ENCODE data around the gene ENAH.
A peak's percentile ranks its signal among the peaks of the same experiment; 100 is the strongest.
"Not testable (repeated sequence)": the region's sequence is repeated elsewhere in the genome, so short reads cannot be mapped to it uniquely, and the experiment has no call there.

ENAH gene

GRCh38 chr1:225652729-225653462 lies at the start of gene ENAH:
TSS of gene ENAH (minus strand) at chr1:225653123. CDS start at chr1:225652690, 433 bp downstream.
- peak within 1 kb of the TSS; percentile 83 to 99 (median 96) for H3K27ac Mint-ChIP-seq
- H3K27me3 Mint-ChIP-seq (ENCODE audit: low read depth): no peaks in the 10 kb centered on the region
- no peak for TF ChIP-seq CTCF (IDR thresholded peaks at IDR 0.05; ENCODE audit: unreplicated experiment in 3 of 3)
- peak within 1 kb of the TSS; percentile 94 to 99 (median 96) for H3K4me3 Mint-ChIP-seq
- H3K36me3 Mint-ChIP-seq (ENCODE audit: low read depth): peaks cover 6% of the 10 kb centered on the region
- no peaks in the 10 kb centered on the region for H3K9me3 Mint-ChIP-seq
- H3K4me1 Mint-ChIP-seq: peaks cover 57% of the 10 kb centered on the region

GRCh38 chr1:225700889-225701465 lies 48.1 kb upstream of the ENAH start:
- H3K9me3 Mint-ChIP-seq: no peaks in the 10 kb centered on the region
- H3K27me3 Mint-ChIP-seq (ENCODE audit: low read depth): no peaks in the 10 kb centered on the region
- H3K27ac Mint-ChIP-seq: peak overlapping the region; percentile 39 to 72 (median 62)
- H3K4me1 Mint-ChIP-seq: peaks cover 42% of the 10 kb centered on the region
- peak overlapping the region in 2 of 3 experiments; percentile 31 to 83 for H3K4me3 Mint-ChIP-seq
- H3K36me3 Mint-ChIP-seq (ENCODE audit: low read depth): no peaks in the 10 kb centered on the region
- no peak for TF ChIP-seq CTCF (IDR thresholded peaks at IDR 0.05; ENCODE audit: unreplicated experiment in 3 of 3)

- Mint-ChIP-seq H3K4me3 (peak overlapping the region in 2 of 3 experiments; percentile 26 to 28), H3K27ac (peak overlapping the region; percentile 62 to 72 (median 70)), H3K36me3 (ENCODE audit: low read depth) (no peaks in the 10 kb centered on the region), H3K9me3 (peaks cover 3% of the 10 kb centered on the region), H3K4me1 (peaks cover 48% of the 10 kb centered on the region), H3K27me3 (ENCODE audit: low read depth) (no peaks in the 10 kb centered on the region)
- TF ChIP-seq CTCF (IDR thresholded peaks at IDR 0.05; ENCODE audit: unreplicated experiment in 3 of 3): no peak
These were observed 47.4 kb upstream of the ENAH start for GRCh38 chr1:225700164-225700821.

- TF ChIP-seq CTCF (IDR thresholded peaks at IDR 0.05; ENCODE audit: unreplicated experiment in 3 of 3): no peak
- H3K9me3 Mint-ChIP-seq: peaks cover 5% of the 10 kb centered on the region
- peak overlapping the region in 1 of 3 experiments; percentile 28 for H3K4me3 Mint-ChIP-seq
- no peaks in the 10 kb centered on the region for H3K36me3 Mint-ChIP-seq (ENCODE audit: low read depth)
- H3K27ac Mint-ChIP-seq: peak overlapping the region; percentile 62 to 72 (median 70)
- peaks cover 4% of the 10 kb centered on the region for H3K27me3 Mint-ChIP-seq (ENCODE audit: low read depth)
- peaks cover 58% of the 10 kb centered on the region for H3K4me1 Mint-ChIP-seq
These were observed 46.4 kb upstream of the ENAH start for GRCh38 chr1:225699336-225699735.

- H3K9me3 Mint-ChIP-seq; H3K36me3 Mint-ChIP-seq (ENCODE audit: low read depth); H3K27me3 Mint-ChIP-seq (ENCODE audit: low read depth); H3K27ac Mint-ChIP-seq; H3K4me3 Mint-ChIP-seq: not testable (repeated sequence)
- peaks cover 66% of the 10 kb centered on the region for H3K4me1 Mint-ChIP-seq
These were observed 45.3 kb upstream of the ENAH start for GRCh38 chr1:225698194-225698593.

GRCh38 chr1:225697428-225697827 lies 44.5 kb upstream of the ENAH start:
- Mint-ChIP-seq H3K36me3 (ENCODE audit: low read depth) (no peaks in the 10 kb centered on the region), H3K27ac (peak overlapping the region; percentile 78 to 94 (median 92)), H3K4me3 (peak overlapping the region in 1 of 3 experiments; percentile 56), H3K9me3 (peaks cover 5% of the 10 kb centered on the region), H3K27me3 (ENCODE audit: low read depth) (peaks cover 5% of the 10 kb centered on the region), H3K4me1 (peaks cover 71% of the 10 kb centered on the region)
- no peak for TF ChIP-seq CTCF (IDR thresholded peaks at IDR 0.05; ENCODE audit: unreplicated experiment in 3 of 3)
